Panc1 (cell line): ENCODE data around the gene NELFB.

Experiments used
- POLR2AphosphoS5 ChIP-seq: IDR thresholded peaks from 2 replicates; pipeline ENCODE4 v1.6.1; 2012; ENCODE audit warnings: mild to moderate bottlenecking, low read depth, low read length, moderate library complexity
- SIN3A ChIP-seq: IDR thresholded peaks from 2 replicates; pipeline ENCODE4 v1.6.1; 2012; ENCODE audit warnings: low read depth, mild to moderate bottlenecking, low read length, moderate library complexity, borderline replicate concordance; ENCODE audit not compliant: insufficient read depth
- TF ChIP-seq, protein P1 (sequence below): fragments of 450-650 bp; IDR thresholded peaks from 2 replicates; pipeline ENCODE4 v1.5.1; 2017; ENCODE audit warnings: mild to moderate bottlenecking
- TF ChIP-seq, protein P2 (sequence below), 2 experiments: IDR thresholded peaks; 2 replicates each; pipeline ENCODE4 v1.6.1; 2011 to 2012; ENCODE audit warnings: low read depth in 2 of 2, control low read depth in 1 of 2, low read length in 1 of 2, mild to moderate bottlenecking in 1 of 2, moderate library complexity in 1 of 2; ENCODE audit not compliant: insufficient read depth in 1 of 2

DNA sequence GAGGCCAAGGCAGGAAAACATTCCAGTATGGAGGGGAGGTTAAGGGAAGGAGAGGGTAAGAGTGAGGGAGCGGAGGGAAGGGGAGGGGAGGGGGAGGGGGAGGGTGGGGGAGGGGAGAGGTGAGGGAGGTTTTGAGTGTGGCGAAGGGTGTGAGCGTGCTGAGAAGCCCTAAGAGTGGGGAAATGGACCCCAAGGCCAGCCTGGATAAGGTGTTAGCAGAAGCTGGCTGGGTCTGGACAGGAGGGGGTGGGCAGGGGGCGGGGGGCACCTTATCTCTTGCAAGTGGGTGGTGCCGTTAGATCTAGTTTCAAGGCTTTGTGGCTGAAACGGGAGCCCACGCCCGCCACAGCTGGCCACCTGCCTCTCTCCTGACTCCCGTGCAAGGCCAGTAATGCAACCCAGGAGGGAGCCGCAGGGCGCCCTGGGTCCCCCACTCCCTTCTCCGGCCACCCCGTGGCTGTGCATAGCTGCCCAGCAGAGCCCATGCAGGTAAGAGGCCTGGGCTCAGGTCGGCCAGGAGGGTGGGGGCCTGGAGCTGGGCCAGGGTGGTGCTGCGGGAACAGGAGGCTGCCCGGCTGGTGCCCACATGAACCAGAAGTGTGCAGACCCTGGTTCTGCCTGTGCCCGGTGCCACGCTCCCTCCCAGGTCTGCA is 27.1 kb upstream of the NELFB start:
- TF ChIP-seq, protein P1, sequence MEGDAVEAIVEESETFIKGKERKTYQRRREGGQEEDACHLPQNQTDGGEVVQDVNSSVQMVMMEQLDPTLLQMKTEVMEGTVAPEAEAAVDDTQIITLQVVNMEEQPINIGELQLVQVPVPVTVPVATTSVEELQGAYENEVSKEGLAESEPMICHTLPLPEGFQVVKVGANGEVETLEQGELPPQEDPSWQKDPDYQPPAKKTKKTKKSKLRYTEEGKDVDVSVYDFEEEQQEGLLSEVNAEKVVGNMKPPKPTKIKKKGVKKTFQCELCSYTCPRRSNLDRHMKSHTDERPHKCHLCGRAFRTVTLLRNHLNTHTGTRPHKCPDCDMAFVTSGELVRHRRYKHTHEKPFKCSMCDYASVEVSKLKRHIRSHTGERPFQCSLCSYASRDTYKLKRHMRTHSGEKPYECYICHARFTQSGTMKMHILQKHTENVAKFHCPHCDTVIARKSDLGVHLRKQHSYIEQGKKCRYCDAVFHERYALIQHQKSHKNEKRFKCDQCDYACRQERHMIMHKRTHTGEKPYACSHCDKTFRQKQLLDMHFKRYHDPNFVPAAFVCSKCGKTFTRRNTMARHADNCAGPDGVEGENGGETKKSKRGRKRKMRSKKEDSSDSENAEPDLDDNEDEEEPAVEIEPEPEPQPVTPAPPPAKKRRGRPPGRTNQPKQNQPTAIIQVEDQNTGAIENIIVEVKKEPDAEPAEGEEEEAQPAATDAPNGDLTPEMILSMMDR = no peak
- TF ChIP-seq SIN3A (no peak), POLR2AphosphoS5 (no peak)
- TF ChIP-seq, protein P2, sequence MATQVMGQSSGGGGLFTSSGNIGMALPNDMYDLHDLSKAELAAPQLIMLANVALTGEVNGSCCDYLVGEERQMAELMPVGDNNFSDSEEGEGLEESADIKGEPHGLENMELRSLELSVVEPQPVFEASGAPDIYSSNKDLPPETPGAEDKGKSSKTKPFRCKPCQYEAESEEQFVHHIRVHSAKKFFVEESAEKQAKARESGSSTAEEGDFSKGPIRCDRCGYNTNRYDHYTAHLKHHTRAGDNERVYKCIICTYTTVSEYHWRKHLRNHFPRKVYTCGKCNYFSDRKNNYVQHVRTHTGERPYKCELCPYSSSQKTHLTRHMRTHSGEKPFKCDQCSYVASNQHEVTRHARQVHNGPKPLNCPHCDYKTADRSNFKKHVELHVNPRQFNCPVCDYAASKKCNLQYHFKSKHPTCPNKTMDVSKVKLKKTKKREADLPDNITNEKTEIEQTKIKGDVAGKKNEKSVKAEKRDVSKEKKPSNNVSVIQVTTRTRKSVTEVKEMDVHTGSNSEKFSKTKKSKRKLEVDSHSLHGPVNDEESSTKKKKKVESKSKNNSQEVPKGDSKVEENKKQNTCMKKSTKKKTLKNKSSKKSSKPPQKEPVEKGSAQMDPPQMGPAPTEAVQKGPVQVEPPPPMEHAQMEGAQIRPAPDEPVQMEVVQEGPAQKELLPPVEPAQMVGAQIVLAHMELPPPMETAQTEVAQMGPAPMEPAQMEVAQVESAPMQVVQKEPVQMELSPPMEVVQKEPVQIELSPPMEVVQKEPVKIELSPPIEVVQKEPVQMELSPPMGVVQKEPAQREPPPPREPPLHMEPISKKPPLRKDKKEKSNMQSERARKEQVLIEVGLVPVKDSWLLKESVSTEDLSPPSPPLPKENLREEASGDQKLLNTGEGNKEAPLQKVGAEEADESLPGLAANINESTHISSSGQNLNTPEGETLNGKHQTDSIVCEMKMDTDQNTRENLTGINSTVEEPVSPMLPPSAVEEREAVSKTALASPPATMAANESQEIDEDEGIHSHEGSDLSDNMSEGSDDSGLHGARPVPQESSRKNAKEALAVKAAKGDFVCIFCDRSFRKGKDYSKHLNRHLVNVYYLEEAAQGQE (IDR thresholded peaks at IDR 0.05; ENCODE audit: insufficient read depth in 1 of 2, low read depth in 2 of 2, low read length in 1 of 2) = no peak
